Aorta (tissue), 5 donors: ENCODE results near the gene RASSF5. TPM values are rescaled to one million over a fixed set of nuclear protein-coding genes. Genes with fewer than 3 reads are reported as not detected.

Source experiments
- ATAC-seq: fragments of 200-7000 bp; cut with Tn5 transposase; one replicate; pipeline ENCODE4 v1.9.1; 2022; ENCODE audit warnings: moderate library complexity; ENCODE audit not compliant: low FRiP score
- DNase-seq, 2 donors: peaks; one replicate each; pipeline ENCODE4 v3.0.0-alpha.2; 2020
- H3K27ac ChIP-seq, 2 donors: one replicate each; pipeline ENCODE4 v1.5.1; 2013; ENCODE audit warnings: low read length in 2 of 2, mild to moderate bottlenecking in 2 of 2, moderate library complexity in 2 of 2, control low read depth in 1 of 2, inconsistent platforms in 1 of 2, low read depth in 1 of 2
- H3K27me3 ChIP-seq, 2 donors: one replicate each; pipeline ENCODE4 v1.6.1; 2013; ENCODE audit warnings: control low read depth in 1 of 2, low read length in 1 of 2, mild to moderate bottlenecking in 1 of 2, moderate library complexity in 1 of 2; ENCODE audit not compliant: insufficient read depth in 2 of 2, control insufficient read depth in 1 of 2
- H3K36me3 ChIP-seq, 2 donors: one replicate each; pipeline ENCODE4 v1.6.1; 2013; ENCODE audit warnings: control low read depth in 1 of 2, low read length in 1 of 2, mild to moderate bottlenecking in 1 of 2; ENCODE audit not compliant: insufficient read depth in 2 of 2, control insufficient read depth in 1 of 2
- H3K4me1 ChIP-seq, 2 donors: one replicate each; pipeline ENCODE4 v1.6.1; 2013; ENCODE audit warnings: low read length in 2 of 2, control low read depth in 1 of 2, mild to moderate bottlenecking in 1 of 2, moderate library complexity in 1 of 2; ENCODE audit not compliant: insufficient read depth in 2 of 2, control insufficient read depth in 1 of 2
- H3K4me3 ChIP-seq, 2 donors: one replicate each; pipeline ENCODE4 v1.5.1; 2013; ENCODE audit warnings: low read length in 2 of 2, control low read depth in 1 of 2, mild to moderate bottlenecking in 1 of 2
- H3K9me3 ChIP-seq: one replicate; pipeline ENCODE4 v1.6.1; 2013; ENCODE audit warnings: mild to moderate bottlenecking, low read length; ENCODE audit not compliant: control insufficient read depth
- WGBS, 2 donors: extraction: QIAGEN DNeasy Blood & Tissue Kit; methylation state at CpG; one replicate each; pipeline ENCODE4 v1.1.7; 2013; 5-methylcytosine and 5-hydroxymethylcytosine counted together
- intact Hi-C, 2 donors: fragments of 100-400 bp; cut with DNase I; formaldehyde crosslinking; loops; one replicate each; pipeline versions ENCODE4 v1.14.2 to v1.15.0; 2022
- long read RNA-seq, 2 donors: library from polyadenylated mRNA; unstranded; transcript quantifications; one replicate each; pipeline ENCODE4 v2.0.0, GENCODE V29; 2020 to 2021
- polyA plus RNA-seq, 2 donors: library from polyadenylated mRNA; stranded (reverse); fragments of 200-250 nt; gene quantifications; one replicate each; pipeline ENCODE4 v1.2.3, GENCODE V29; 2013
- total RNA-seq, 2 donors: library from RNA; stranded (reverse); fragmentation: NEBNext Ultra II Directional; extraction: Animal tissue kit (Norgen Biotek cat#: 25700); gene quantifications; one replicate each; pipeline ENCODE4 v1.2.1, GENCODE V29; 2021
- donor health status: healthy with polysubstance abuse.
- donor health status: Bipolar disorder and iron deficiency.
- donor health status: DM: no; HTN: no; CAD: no.
- donor health status: DM: no; HTN: no; CAD: no.
- donor health status: DM: yes; HTN: yes; CAD: no.

RASSF5 gene, protein sequence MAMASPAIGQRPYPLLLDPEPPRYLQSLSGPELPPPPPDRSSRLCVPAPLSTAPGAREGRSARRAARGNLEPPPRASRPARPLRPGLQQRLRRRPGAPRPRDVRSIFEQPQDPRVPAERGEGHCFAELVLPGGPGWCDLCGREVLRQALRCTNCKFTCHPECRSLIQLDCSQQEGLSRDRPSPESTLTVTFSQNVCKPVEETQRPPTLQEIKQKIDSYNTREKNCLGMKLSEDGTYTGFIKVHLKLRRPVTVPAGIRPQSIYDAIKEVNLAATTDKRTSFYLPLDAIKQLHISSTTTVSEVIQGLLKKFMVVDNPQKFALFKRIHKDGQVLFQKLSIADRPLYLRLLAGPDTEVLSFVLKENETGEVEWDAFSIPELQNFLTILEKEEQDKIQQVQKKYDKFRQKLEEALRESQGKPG
- total RNA-seq (10 to 100 TPM; 14.8 to 18.2 TPM), polyA plus RNA-seq (1 to 10 TPM; 2.1 to 5.1 TPM)
- long read RNA-seq, donor 1, partial matches to known transcripts = 3 of 11 reads
- long read RNA-seq, donor 1, other reads (novel, unspliced or antisense) = 4 of 11 reads
- long read RNA-seq, donor 2, transcript RASSF5-202 (6 exons, 2,064 nt) = minor isoform, 5 of 19 reads
- long read RNA-seq, donor 2, transcript RASSF5-201 (5 exons, 3,496 nt) = major isoform, 6 of 19 reads
- long read RNA-seq, donor 2, partial matches to known transcripts = 3 of 19 reads
- long read RNA-seq, donor 2, other reads (novel, unspliced or antisense) = 5 of 19 reads

DNA sequence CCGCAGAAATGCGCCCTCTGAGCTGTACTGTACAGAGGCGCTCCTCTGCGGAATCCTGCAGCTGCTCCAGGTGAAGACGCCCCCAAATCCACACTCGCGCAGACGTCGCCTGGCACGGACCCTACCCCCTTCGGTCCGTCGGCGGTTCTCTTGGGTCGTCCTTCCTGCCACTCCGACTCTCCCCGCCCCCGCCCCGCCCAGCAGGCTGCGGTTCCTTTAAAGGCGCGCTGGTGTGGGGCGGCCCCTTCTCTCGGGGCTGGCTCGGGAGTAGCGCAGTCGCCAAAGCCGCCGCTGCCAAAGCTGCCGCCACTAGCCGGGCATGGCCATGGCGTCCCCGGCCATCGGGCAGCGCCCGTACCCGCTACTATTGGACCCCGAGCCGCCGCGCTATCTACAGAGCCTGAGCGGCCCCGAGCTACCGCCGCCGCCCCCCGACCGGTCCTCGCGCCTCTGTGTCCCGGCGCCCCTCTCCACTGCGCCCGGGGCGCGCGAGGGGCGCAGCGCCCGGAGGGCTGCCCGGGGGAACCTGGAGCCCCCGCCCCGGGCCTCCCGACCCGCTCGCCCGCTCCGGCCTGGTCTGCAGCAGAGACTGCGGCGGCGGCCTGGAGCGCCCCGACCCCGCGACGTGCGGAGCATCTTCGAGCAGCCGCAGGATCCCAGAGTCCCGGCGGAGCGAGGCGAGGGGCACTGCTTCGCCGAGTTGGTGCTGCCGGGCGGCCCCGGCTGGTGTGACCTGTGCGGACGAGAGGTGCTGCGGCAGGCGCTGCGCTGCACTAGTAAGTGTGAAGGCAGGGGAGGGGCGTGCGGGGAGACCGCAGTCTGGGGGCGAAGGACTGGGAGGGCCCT, at the start of gene RASSF5:
RASSF5 (plus strand) TSS at position 248 of the 846 bp plus-strand sequence; CDS start at position 320, 72 bp downstream.
- peak; percentile 92 to 96 for DNase-seq
- WGBS, 2 donors = 3 to 4% methylated on average over 59 to 97 of the region's 97 CpGs
- H3K4me3 ChIP-seq = peak within 1 kb of the TSS; percentile 48 to 90
- intact Hi-C loops = loop anchor here in 1 of 2 donors (5.0 kb wide), 1 partner anchor 35 kb away; no protein-coding TSS in a partner anchor
- H3K9me3 ChIP-seq = no peaks in the 10 kb centered on the region
- peak within 1 kb of the TSS in 1 of 2 donors; percentile 4 for H3K27ac ChIP-seq
- no peaks in the 10 kb centered on the region for H3K4me1 ChIP-seq
- peak; percentile 87 for ATAC-seq
- H3K27me3 ChIP-seq = no peaks in the 10 kb centered on the region
- no peaks in the 10 kb centered on the region for H3K36me3 ChIP-seq

DNA sequence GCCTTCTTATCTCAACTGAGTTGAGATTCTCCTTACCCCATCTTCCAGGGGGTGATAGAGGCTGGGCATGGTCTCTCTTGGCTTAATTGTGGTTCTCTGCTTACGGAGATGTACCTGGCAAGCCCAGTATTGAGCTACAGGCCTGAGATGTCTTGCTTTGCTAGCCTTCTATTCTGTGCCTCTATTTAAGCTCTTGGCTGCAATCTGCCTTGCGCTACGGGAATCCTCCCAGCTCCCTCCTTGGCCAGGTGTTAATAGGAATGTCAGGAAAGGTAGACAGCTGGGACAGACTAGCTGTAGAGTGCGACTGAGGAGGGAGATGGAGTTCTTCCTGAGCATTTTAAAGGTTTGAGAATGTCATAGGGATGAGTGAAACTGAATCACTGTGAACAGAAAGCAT, 47.6 kb upstream of the RASSF5 start:
- H3K27me3 ChIP-seq = no peaks in the 10 kb centered on the region
- ATAC-seq = no peak
- no peaks in the 10 kb centered on the region for H3K9me3 ChIP-seq
- H3K27ac ChIP-seq = no peak overlapping the region
- H3K4me1 ChIP-seq = peaks cover 0 to 2% of the 10 kb centered on the region in 2 donors
- H3K36me3 ChIP-seq = peaks cover 0 to 5% of the 10 kb centered on the region in 2 donors
- DNase-seq = no peak
- 94% methylated on average over 4 of the region's 4 CpGs for WGBS, 2 donors
- H3K4me3 ChIP-seq = no peak overlapping the region
- intact Hi-C loops = no loop called here

DNA sequence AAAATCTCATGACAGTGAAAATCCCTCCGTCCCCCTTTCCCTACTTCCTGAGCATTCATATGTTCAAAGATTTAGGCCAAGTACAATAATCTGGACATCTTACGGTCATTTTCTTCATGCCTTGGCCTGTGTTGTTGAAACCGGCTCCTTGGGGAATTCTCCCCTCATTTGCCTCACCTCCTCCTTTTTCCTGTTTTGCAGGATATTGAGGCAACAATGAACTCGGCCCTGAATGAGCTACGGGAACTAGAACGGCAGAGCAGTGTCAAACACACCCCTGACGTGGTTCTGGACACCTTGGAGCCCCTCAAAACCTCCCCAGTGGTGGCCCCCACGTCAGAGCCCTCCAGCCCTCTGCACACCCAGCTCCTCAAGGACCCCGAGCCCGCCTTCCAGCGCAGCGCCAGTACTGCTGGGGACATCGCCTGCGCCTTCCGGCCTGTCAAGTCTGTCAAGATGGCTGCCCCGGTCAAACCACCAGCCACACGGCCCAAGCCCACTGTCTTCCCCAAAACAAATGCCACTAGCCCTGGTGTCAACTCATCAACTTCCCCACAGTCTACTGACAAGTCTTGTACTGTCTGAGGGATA, 46.4 kb upstream of the RASSF5 start:
- Histone ChIP-seq H3K4me3 (no peak overlapping the region), H3K4me1 (peaks cover 0 to 2% of the 10 kb centered on the region in 2 donors), H3K27me3 (no peaks in the 10 kb centered on the region), H3K36me3 (peaks cover 0 to 4% of the 10 kb centered on the region in 2 donors), H3K27ac (no peak overlapping the region), H3K9me3 (no peaks in the 10 kb centered on the region)
- DNase-seq (no peak), ATAC-seq (peak; percentile 3)
- intact Hi-C loops = no loop called here
- WGBS, 2 donors = 73 to 75% methylated on average over 17 of the region's 17 CpGs

DNA sequence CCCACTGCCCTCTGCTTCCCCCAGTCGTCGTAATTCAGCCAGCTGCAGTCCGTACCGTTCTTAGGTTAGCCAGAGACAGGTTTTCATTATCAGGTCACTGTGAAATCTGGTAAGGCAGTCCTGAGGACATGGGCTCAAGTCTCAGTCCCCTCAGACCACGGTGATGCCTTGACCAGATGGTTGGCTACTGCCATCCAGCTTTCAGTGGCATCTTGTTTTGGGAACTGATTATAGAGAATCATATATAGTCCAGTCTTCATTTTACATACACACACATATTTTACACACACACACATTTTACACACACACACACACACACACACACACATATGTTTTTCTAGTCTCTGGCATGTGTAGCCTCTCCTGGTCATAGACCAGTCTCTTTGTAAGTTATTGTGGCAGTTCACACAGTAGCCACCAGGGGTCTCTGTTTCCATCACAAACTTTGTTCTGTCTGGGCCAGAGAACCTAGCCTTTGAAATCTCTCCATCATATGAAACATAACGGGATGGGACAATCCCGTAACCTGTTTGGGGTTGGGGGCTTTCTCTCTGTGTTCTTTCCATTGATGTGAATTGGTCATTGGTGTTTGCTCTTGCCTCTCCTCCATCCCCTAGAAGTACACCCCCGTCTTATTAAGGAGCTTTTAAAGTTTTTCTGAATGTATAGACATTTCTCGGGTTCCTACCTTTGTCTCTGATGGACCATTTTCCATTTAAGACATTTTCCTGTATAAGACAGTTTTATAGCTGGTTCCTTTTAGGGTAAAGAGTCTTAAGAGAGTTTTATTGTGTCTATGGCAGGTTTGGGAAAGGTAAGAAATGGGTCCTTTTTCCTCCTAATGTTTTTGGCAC, 45.5 kb upstream of the RASSF5 start:
- peaks cover 0 to 4% of the 10 kb centered on the region in 2 donors for H3K36me3 ChIP-seq
- peak in 1 of 2 donors; percentile 71 for DNase-seq

DNA sequence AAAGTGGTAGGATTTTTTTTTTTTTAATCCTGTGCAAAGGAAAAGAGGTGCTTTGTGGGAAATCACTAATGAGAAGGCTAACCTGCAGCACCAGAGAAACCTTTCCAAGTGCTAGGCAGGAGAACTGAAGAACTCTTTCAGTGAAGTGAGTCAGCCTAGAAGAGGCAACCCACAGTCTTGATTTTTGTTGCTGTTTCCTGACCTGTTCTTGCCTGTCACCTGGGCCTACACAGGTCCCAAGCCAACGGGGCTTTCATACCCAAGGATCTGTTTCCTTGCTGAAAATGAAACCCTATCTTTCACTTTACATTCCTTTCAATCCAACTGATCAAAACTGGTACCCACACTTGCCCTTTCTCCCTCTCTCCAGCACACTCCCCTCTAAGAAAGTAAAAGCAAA, 44.2 kb upstream of the RASSF5 start:
- no peak for DNase-seq
- Histone ChIP-seq H3K36me3 (peaks cover 0 to 4% of the 10 kb centered on the region in 2 donors), H3K27me3 (no peaks in the 10 kb centered on the region), H3K4me3 (no peak overlapping the region), H3K4me1 (no peaks in the 10 kb centered on the region), H3K9me3 (no peaks in the 10 kb centered on the region), H3K27ac (no peak overlapping the region)
- no peak for ATAC-seq
- WGBS, 2 donors = 87 to 91% methylated on average over 1 of the region's 1 CpG
- intact Hi-C loops = no loop called here

More for the DNA sequence above, 45.5 kb upstream of the RASSF5 start:
- intact Hi-C loops = no loop called here
- Histone ChIP-seq H3K27me3 (no peaks in the 10 kb centered on the region), H3K27ac (no peak overlapping the region), H3K9me3 (no peaks in the 10 kb centered on the region), H3K4me3 (no peak overlapping the region), H3K4me1 (peaks cover 0 to 2% of the 10 kb centered on the region in 2 donors)
- 58 to 63% methylated on average over 9 of the region's 9 CpGs for WGBS, 2 donors
- ATAC-seq = peak; percentile 82

DNA sequence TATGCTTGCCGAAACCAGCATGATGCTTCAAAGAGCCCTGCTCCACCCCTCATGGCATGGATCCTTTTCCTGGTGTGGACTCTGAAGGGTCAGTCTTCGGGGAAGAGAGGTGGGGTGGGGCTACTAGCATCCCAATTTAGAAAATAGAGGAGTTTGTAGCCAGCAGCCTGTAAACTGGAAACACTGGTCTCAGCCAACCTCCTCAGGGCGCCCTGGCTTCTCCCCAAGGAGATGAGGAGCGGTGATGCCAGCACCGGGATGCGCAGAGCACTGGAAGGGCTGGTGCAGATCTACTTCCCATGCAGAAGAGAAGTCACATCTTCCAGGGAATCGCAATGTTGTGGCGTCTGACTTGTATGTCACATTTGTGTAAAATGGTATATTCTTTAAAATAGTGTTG, 43.4 kb upstream of the RASSF5 start:
- Histone ChIP-seq H3K27me3 (no peaks in the 10 kb centered on the region), H3K4me1 (no peaks in the 10 kb centered on the region), H3K27ac (no peak overlapping the region), H3K4me3 (no peak overlapping the region), H3K36me3 (no peaks in the 10 kb centered on the region), H3K9me3 (no peaks in the 10 kb centered on the region)
- no peak for ATAC-seq
- WGBS, 2 donors = 94% methylated on average over 8 of the region's 8 CpGs
- no peak for DNase-seq
- intact Hi-C loops = no loop called here

DNA sequence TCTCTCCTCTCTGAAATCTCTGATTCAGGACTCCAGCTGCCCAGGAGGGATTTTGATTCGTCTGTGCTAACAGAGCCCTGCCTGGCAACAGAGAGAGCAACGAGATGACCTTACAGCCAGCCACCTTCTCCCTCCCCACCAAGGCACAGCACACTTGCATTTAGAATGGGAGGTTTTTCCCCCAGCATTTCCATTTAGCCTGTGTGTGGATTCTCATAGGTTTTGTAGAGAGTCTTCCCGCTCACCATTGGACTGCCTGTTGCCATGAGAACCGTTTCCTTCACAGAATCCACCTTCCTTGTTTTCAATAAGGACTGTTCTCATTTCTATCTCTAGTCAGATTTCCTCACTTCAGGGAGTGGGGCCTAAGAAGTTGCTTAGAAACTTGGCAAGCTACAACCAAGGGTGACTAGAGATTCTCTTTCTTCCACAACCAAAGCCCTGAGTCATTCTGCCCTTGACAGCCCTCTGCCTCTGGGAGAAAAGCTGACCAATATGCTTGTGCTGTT, 42.8 kb upstream of the RASSF5 start:
- Histone ChIP-seq H3K4me3 (no peak overlapping the region), H3K27me3 (no peaks in the 10 kb centered on the region), H3K27ac (no peak overlapping the region), H3K36me3 (no peaks in the 10 kb centered on the region), H3K9me3 (no peaks in the 10 kb centered on the region), H3K4me1 (no peaks in the 10 kb centered on the region)
- ATAC-seq (peak; percentile 68), DNase-seq (no peak)
- 79 to 82% methylated on average over 4 of the region's 4 CpGs for WGBS, 2 donors
- intact Hi-C loops = no loop called here
